HEK293 (cell line): Measurements from ENCODE around the gene TFAP2E.
A peak's percentile ranks its signal among the peaks of the same experiment; 100 is the strongest.

Experiments
- CTCF ChIA-PET: fragments of 350-600 bp; formaldehyde crosslinking; extraction: SDS; loops from one replicate; lab custom pipeline; 2021; ENCODE audit warnings: antibody characterized with exemption; lab: Yijun Ruan, JAX
- POLR2A ChIA-PET: fragments of 300-600 bp; formaldehyde crosslinking; extraction: SDS; loops from one replicate; lab custom pipeline; 2020; ENCODE audit warnings: antibody characterized with exemption, inconsistent platforms; lab: Yijun Ruan, JAX
- H3K27ac ChIP-seq: fragments of 200-500 bp; sonication (Bioruptor generic); 2 replicates; pipeline ENCODE4 v1.5.1; 2014; ENCODE audit warnings: low read depth, low read length, control low read depth, inconsistent platforms; ENCODE audit errors: extremely low read depth
- H3K36me3 ChIP-seq, 2 experiments: fragments of 200-500 bp in 1 of 2; sonication (Bioruptor generic) in 1 of 2; 1 replicate in 1 of 2; 2 replicates in 1 of 2; pipeline ENCODE4 v1.5.1; 2014 to 2017; ENCODE audit warnings: inconsistent platforms in 2 of 2, low read length in 2 of 2; ENCODE audit not compliant: control insufficient read depth in 2 of 2, insufficient read depth in 1 of 2
- H3K4me1 ChIP-seq: fragments of 200-500 bp; sonication (Bioruptor generic); 2 replicates; pipeline ENCODE4 v1.5.1; 2014; ENCODE audit warnings: mild to moderate bottlenecking, low read length, inconsistent platforms; ENCODE audit not compliant: control insufficient read depth, insufficient read depth
- H3K4me3 ChIP-seq: 2 replicates; pipeline ENCODE4 v1.5.1; 2011; ENCODE audit warnings: low read depth, mild to moderate bottlenecking, control low read depth, low read length, moderate library complexity
- H3K9me3 ChIP-seq: fragments of 200-500 bp; sonication (Bioruptor generic); 2 replicates; pipeline ENCODE4 v1.5.1; 2014; ENCODE audit warnings: low read depth, low read length, inconsistent platforms; ENCODE audit not compliant: control insufficient read depth, insufficient read depth
- EGR2 ChIP-seq: fragments of 450-650 bp; formaldehyde crosslinking; IDR thresholded peaks from 2 replicates; pipeline ENCODE4 v1.5.1; 2016; ENCODE audit warnings: low read depth, missing biosample characterization, missing genetic modification characterization
- KLF9 ChIP-seq: fragments of 450-650 bp; formaldehyde crosslinking; IDR thresholded peaks from 2 replicates; pipeline ENCODE4 v1.5.1; 2016; ENCODE audit warnings: missing biosample characterization, missing genetic modification characterization, low read depth
- OSR2 ChIP-seq: fragments of 450-650 bp; formaldehyde crosslinking; IDR thresholded peaks from 2 replicates; pipeline ENCODE4 v1.5.1; 2016; ENCODE audit warnings: missing biosample characterization, missing genetic modification characterization
- ZNF146 ChIP-seq: fragments of 450-650 bp; formaldehyde crosslinking; IDR thresholded peaks from 2 replicates; pipeline ENCODE4 v1.5.1; 2016; ENCODE audit warnings: missing biosample characterization, missing genetic modification characterization
- ZNF350 ChIP-seq: fragments of 450-650 bp; formaldehyde crosslinking; IDR thresholded peaks from 2 replicates; pipeline ENCODE4 v1.5.0; 2017; ENCODE audit warnings: missing biosample characterization, mild to moderate bottlenecking, missing genetic modification characterization
- ZNF514 ChIP-seq: fragments of 450-650 bp; formaldehyde crosslinking; IDR thresholded peaks from 2 replicates; pipeline ENCODE4 v1.5.1; 2016; ENCODE audit warnings: missing biosample characterization, missing genetic modification characterization
- ZNF521 ChIP-seq: fragments of 450-650 bp; formaldehyde crosslinking; IDR thresholded peaks from 2 replicates; pipeline ENCODE4 v1.5.1; 2017; ENCODE audit warnings: missing biosample characterization, mild to moderate bottlenecking, missing genetic modification characterization
- ZNF530 ChIP-seq: fragments of 450-650 bp; formaldehyde crosslinking; IDR thresholded peaks from 2 replicates; pipeline ENCODE4 v1.5.1; 2016; ENCODE audit warnings: low read depth, missing biosample characterization, missing genetic modification characterization
- ZNF558 ChIP-seq: fragments of 450-650 bp; formaldehyde crosslinking; IDR thresholded peaks from 2 replicates; pipeline ENCODE4 v1.5.1; 2016; ENCODE audit warnings: missing biosample characterization, missing genetic modification characterization
- ZNF600 ChIP-seq: fragments of 450-650 bp; formaldehyde crosslinking; IDR thresholded peaks from 2 replicates; pipeline ENCODE4 v1.5.1; 2016; ENCODE audit warnings: missing biosample characterization, missing genetic modification characterization
- ZNF654 ChIP-seq: fragments of 450-650 bp; formaldehyde crosslinking; IDR thresholded peaks from 2 replicates; pipeline ENCODE4 v1.5.1; 2016; ENCODE audit warnings: low read depth, missing biosample characterization, missing genetic modification characterization
- ZNF660 ChIP-seq: fragments of 450-650 bp; IDR thresholded peaks from 2 replicates; pipeline ENCODE4 v1.5.1; 2018; ENCODE audit warnings: missing biosample characterization, mild to moderate bottlenecking, missing genetic modification characterization
- ZNF670 ChIP-seq: fragments of 450-650 bp; formaldehyde crosslinking; IDR thresholded peaks from 2 replicates; pipeline ENCODE4 v1.5.1; 2016; ENCODE audit warnings: missing biosample characterization, missing genetic modification characterization, low read depth
- ZNF843 ChIP-seq: fragments of 450-650 bp; formaldehyde crosslinking; IDR thresholded peaks from 2 replicates; pipeline ENCODE4 v1.5.1; 2016; ENCODE audit warnings: missing biosample characterization, missing genetic modification characterization
- TF ChIP-seq, protein P1 (sequence below): fragments of 450-650 bp; formaldehyde crosslinking; IDR thresholded peaks from 2 replicates; pipeline ENCODE4 v1.5.1; 2016; ENCODE audit warnings: missing biosample characterization, missing genetic modification characterization
- TF ChIP-seq, protein P2 (sequence below): fragments of 450-650 bp; formaldehyde crosslinking; IDR thresholded peaks from 2 replicates; pipeline ENCODE4 v1.5.1; 2016; ENCODE audit warnings: missing biosample characterization, missing genetic modification characterization
- TF ChIP-seq, protein P3 (sequence below): fragments of 450-650 bp; formaldehyde crosslinking; IDR thresholded peaks from 2 replicates; pipeline ENCODE4 v1.5.1; 2016; ENCODE audit warnings: missing biosample characterization, missing genetic modification characterization

The TFAP2E gene

DNA sequence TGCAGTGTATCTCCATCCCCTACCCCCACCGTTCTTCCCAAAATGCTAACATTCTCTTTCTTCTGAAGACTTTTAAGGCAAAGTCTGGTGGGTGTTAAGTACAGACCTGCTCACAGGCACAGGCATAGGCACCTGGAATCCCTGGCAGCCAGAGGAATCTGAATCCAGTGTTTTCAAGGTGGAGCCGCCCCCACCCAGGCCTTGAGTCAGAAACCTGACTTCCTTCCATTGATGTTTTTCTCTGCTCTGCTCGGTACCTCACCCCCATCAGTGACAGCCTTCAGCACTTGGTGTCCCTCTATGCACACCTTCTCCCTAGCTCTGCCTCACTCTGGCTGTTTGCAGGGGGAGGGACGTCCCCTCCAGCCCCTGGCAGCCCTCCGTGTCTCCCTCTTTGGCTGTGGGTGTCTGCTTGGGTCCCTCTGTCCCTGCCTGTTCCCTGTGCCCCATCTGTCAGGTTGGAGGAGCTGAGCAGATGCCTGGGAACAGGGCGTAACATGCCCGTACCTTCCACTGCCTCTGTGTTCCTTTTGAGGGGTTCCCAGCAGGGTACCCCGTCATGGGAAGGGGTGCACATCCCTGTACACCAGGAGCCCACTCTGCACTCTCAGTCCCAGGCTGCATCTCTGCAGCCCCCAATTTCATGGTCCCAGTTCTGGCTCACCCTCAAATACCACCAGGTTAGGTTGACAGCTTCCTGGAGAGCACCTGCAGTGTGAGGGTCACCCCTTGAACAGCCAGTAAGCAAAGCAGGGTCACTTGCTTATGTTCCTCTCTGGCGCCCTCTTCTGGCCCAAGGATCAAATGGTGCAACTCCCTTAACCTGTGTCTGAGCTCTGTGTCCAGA, 8.9 kb upstream of the TFAP2E start:
- Histone ChIP-seq H3K9me3 (no peaks in the 10 kb centered on the region), H3K4me3 (no peak overlapping the region), H3K4me1 (no peaks in the 10 kb centered on the region), H3K27ac (no peak overlapping the region), H3K36me3 (peaks cover 0 to 79% of the 10 kb centered on the region in 2 experiments; a peak in 2 of 3 replicates)
- TF ChIP-seq ZNF600 (no peak), ZNF670 (tag by site-specific recombination) (no peak), ZNF660 (tag by site-specific recombination) (0 out of 2 replicates have a peak, but pooled peaks have one; percentile 23), ZNF530 (tag by site-specific recombination) (no peak), OSR2 (no peak), ZNF350 (tag by site-specific recombination) (no peak), ZNF654 (peak; percentile 67), ZNF146 (no peak), ZNF514 (tag by site-specific recombination) (no peak), ZNF521 (tag by site-specific recombination) (no peak), ZNF558 (tag by site-specific recombination) (no peak), EGR2 (no peak), KLF9 (tag by site-specific recombination) (no peak), ZNF843 (no peak)
- TF ChIP-seq, protein P1, sequence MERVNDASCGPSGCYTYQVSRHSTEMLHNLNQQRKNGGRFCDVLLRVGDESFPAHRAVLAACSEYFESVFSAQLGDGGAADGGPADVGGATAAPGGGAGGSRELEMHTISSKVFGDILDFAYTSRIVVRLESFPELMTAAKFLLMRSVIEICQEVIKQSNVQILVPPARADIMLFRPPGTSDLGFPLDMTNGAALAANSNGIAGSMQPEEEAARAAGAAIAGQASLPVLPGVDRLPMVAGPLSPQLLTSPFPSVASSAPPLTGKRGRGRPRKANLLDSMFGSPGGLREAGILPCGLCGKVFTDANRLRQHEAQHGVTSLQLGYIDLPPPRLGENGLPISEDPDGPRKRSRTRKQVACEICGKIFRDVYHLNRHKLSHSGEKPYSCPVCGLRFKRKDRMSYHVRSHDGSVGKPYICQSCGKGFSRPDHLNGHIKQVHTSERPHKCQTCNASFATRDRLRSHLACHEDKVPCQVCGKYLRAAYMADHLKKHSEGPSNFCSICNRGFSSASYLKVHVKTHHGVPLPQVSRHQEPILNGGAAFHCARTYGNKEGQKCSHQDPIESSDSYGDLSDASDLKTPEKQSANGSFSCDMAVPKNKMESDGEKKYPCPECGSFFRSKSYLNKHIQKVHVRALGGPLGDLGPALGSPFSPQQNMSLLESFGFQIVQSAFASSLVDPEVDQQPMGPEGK (tag by site-specific recombination) = no peak; the same call in 1 of the 2 replicates
- TF ChIP-seq, protein P2, sequence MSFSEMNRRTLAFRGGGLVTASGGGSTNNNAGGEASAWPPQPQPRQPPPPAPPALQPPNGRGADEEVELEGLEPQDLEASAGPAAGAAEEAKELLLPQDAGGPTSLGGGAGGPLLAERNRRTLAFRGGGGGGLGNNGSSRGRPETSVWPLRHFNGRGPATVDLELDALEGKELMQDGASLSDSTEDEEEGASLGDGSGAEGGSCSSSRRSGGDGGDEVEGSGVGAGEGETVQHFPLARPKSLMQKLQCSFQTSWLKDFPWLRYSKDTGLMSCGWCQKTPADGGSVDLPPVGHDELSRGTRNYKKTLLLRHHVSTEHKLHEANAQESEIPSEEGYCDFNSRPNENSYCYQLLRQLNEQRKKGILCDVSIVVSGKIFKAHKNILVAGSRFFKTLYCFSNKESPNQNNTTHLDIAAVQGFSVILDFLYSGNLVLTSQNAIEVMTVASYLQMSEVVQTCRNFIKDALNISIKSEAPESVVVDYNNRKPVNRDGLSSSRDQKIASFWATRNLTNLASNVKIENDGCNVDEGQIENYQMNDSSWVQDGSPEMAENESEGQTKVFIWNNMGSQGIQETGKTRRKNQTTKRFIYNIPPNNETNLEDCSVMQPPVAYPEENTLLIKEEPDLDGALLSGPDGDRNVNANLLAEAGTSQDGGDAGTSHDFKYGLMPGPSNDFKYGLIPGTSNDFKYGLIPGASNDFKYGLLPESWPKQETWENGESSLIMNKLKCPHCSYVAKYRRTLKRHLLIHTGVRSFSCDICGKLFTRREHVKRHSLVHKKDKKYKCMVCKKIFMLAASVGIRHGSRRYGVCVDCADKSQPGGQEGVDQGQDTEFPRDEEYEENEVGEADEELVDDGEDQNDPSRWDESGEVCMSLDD (tag by site-specific recombination) = peak; percentile 88; the same call in 1 of the 2 replicates
- TF ChIP-seq, protein P3, sequence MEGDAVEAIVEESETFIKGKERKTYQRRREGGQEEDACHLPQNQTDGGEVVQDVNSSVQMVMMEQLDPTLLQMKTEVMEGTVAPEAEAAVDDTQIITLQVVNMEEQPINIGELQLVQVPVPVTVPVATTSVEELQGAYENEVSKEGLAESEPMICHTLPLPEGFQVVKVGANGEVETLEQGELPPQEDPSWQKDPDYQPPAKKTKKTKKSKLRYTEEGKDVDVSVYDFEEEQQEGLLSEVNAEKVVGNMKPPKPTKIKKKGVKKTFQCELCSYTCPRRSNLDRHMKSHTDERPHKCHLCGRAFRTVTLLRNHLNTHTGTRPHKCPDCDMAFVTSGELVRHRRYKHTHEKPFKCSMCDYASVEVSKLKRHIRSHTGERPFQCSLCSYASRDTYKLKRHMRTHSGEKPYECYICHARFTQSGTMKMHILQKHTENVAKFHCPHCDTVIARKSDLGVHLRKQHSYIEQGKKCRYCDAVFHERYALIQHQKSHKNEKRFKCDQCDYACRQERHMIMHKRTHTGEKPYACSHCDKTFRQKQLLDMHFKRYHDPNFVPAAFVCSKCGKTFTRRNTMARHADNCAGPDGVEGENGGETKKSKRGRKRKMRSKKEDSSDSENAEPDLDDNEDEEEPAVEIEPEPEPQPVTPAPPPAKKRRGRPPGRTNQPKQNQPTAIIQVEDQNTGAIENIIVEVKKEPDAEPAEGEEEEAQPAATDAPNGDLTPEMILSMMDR (tag by site-specific recombination) = peak; percentile 64
- ChIA-PET POLR2A (interaction anchor here (0.6 kb wide), 1 partner anchor 112 kb away, joined by 3 read pairs; no protein-coding TSS in a partner anchor), CTCF (interaction anchor here (0.5 to 3.9 kb wide), 34 partner anchors 8 to 778 kb away, joined by 3 to 61 read pairs (median 4); partner anchors contain the start of gene TFAP2E)
